Osteoblast (primary cell): Measurements from ENCODE around the gene STAT2. TPM values are rescaled to one million over a fixed set of nuclear protein-coding genes. Genes with fewer than 3 reads are reported as not detected.

Experiments used
- DNase-seq: peaks from one replicate; pipeline ENCODE4 v3.0.0; 2011; ENCODE audit warnings: low spot score, mixed read lengths; ENCODE audit not compliant: insufficient read length; ENCODE audit errors: missing footprints
- H2AFZ ChIP-seq: 2 replicates; pipeline ENCODE4 v1.6.0; 2011; ENCODE audit warnings: mild to moderate bottlenecking, low read length
- H3K27ac ChIP-seq: 2 replicates; pipeline ENCODE4 v1.5.1; 2011; ENCODE audit warnings: mild to moderate bottlenecking, low read depth, low read length, moderate library complexity
- H3K27me3 ChIP-seq: 2 replicates; pipeline ENCODE4 v1.6.0; 2012; ENCODE audit warnings: mild to moderate bottlenecking, control low read depth, inconsistent platforms, low read length, moderate library complexity; ENCODE audit not compliant: insufficient read depth
- H3K36me3 ChIP-seq: 2 replicates; pipeline ENCODE4 v1.5.1; 2011; ENCODE audit warnings: mild to moderate bottlenecking, low read length, control low read depth, moderate library complexity; ENCODE audit not compliant: insufficient read depth
- H3K4me1 ChIP-seq: 2 replicates; pipeline ENCODE4 v1.5.1; 2011; ENCODE audit warnings: mild to moderate bottlenecking, low read length, control low read depth, moderate library complexity; ENCODE audit not compliant: insufficient read depth
- H3K4me2 ChIP-seq: 2 replicates; pipeline ENCODE4 v1.6.0; 2011; ENCODE audit warnings: mild to moderate bottlenecking, low read length; ENCODE audit not compliant: insufficient read depth
- H3K4me3 ChIP-seq: fragments of 200-600 bp; sonication (generic); 3 replicates; pipeline ENCODE4 v1.5.1; 2012; ENCODE audit warnings: mild to moderate bottlenecking, low read length, inconsistent platforms; ENCODE audit not compliant: insufficient read depth
- H3K79me2 ChIP-seq: 2 replicates; pipeline ENCODE4 v1.6.0; 2012; ENCODE audit warnings: mild to moderate bottlenecking, low read length, control low read depth, inconsistent platforms; ENCODE audit not compliant: insufficient read depth
- H3K9me3 ChIP-seq: 2 replicates; pipeline ENCODE4 v1.5.1; 2011; ENCODE audit warnings: low read depth, low read length, control low read depth
- H4K20me1 ChIP-seq: 2 replicates; pipeline ENCODE4 v1.6.0; 2012; ENCODE audit warnings: mild to moderate bottlenecking, low read length, control low read depth; ENCODE audit not compliant: insufficient read depth
- CTCF ChIP-seq: IDR thresholded peaks from 2 replicates; pipeline ENCODE4 v1.5.1; 2011; ENCODE audit warnings: mild to moderate bottlenecking, low read depth, low read length, moderate library complexity; ENCODE audit errors: extremely low read depth
- total RNA-seq: library from RNA; depleted of rRNA; stranded (reverse); fragments of >200 nt; gene quantifications from 2 replicates; pipeline ENCODE4 v1.2.3, GENCODE V29; 2012

STAT2 gene
- total RNA-seq, 1 donor, result 652 TPM

DNA sequence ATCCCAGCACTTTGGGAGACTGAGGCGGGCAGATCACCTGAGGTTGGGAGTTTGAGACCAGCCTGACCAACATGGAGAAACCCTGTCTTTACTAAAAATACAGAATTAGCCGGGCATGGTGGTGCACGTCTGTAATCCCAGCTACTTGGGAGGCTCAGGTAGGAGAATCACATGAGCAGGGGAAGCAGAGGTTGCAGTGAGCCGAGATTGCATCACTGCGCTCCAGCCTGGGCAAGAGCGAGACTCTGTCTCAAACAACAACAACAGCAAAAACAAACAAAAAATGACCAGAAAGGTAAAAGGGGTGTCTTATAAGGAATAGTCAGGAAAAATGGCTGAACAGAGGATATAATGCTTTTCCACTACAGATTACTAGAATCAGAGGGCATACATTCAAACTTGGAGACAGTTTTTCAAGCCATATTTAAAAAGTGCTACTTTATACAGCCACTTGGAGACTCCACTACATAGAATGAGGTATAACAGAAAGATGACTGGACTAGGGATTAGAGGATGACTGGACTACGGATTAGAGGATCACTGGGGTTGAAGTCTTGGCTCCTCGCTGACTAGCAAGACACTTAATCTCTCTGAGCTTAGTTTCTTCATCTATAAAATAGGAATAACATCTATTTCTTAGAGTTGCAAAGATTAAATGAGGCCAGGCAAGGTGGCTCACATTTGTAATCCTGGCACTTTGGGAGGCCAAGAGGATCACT is 54.9 kb downstream of the STAT2 start:
- no peak for TF ChIP-seq CTCF
- Histone ChIP-seq H4K20me1 (no peaks in the 10 kb centered on the region), H3K27me3 (no peaks in the 10 kb centered on the region), H3K4me3 (no peak overlapping the region), H2AFZ (no peak overlapping the region), H3K4me1 (peaks cover 9% of the 10 kb centered on the region), H3K27ac (no peak overlapping the region), H3K4me2 (no peak overlapping the region), H3K9me3 (no peaks in the 10 kb centered on the region), H3K36me3 (peaks cover 37% of the 10 kb centered on the region), H3K79me2 (no peaks in the 10 kb centered on the region)
- DNase-seq, result no peak

DNA sequence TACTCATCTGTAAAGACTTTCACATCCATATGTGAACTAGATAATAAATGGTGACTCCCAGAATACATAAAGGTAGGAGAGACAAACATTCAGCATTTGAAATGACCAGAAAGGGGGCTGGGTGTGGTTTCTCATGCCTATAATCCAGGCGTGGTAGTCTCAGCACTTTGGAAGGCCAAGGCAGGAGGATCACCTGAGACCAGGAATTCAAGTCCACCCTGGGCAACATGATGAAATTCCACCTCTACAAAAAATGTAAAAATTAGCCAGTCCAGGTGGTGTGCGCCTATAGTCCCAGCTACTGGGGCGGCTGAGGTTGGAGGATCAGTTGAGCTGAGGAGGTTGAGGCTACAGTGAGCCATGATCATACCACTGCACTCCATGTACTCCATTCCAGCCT is 55.6 kb downstream of the STAT2 start:
- Histone ChIP-seq H3K9me3 (no peaks in the 10 kb centered on the region), H3K4me2 (no peak overlapping the region), H2AFZ (no peak overlapping the region), H3K36me3 (peaks cover 32% of the 10 kb centered on the region), H3K27me3 (no peaks in the 10 kb centered on the region), H4K20me1 (peaks cover 4% of the 10 kb centered on the region), H3K4me1 (peaks cover 10% of the 10 kb centered on the region), H3K79me2 (peaks cover 7% of the 10 kb centered on the region), H3K27ac (no peak overlapping the region), H3K4me3 (no peak overlapping the region)
- no peak for DNase-seq
- no peak for TF ChIP-seq CTCF

DNA sequence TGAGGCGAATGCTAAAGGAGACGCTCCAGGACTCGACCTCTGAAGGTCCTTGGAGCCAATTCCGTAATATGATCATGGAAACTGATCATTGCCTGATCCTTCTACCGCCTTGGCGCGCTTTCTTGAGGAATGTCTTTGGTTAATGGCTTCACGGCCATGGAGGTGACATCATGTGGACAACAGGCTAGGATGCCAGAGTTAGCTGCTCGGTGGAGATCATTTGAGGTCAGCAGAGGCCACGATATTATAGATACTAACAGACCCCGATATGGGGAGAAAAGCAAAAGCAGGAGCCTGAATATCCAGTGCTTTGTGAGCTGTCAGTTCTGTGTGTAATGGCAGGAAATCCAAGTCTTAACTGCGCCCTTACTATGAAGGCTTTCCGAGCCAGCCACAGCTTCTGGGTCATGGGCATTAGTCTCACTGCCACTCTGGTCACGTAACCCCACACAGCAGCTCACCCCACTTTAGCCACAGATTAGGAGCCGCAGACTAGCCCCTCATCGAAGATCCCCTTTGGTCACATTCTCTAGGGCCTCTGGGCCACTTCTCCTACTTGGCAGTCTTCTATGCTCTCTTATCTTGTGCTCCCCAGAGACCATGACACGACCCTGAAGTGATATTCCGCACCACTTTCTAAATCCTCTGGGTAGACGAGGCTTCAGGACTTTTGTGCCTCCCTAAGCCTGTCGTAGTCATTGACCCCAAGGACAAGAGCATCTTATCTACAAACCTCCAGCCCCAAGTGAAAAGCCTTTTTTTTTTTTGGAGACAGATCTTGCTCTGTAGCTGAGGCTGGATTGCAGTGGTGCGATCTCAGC is 59.1 kb downstream of the STAT2 start:
- Histone ChIP-seq H3K9me3 (no peaks in the 10 kb centered on the region), H3K27me3 (no peaks in the 10 kb centered on the region), H2AFZ (peak overlapping the region; percentile 96), H3K79me2 (peaks cover 41% of the 10 kb centered on the region), H3K4me2 (peak overlapping the region; percentile 100), H3K4me1 (peaks cover 22% of the 10 kb centered on the region), H3K27ac (peak overlapping the region; percentile 89), H4K20me1 (peaks cover 16% of the 10 kb centered on the region), H3K36me3 (peaks cover 12% of the 10 kb centered on the region), H3K4me3 (peak overlapping the region; percentile 99)
- no peak for DNase-seq
- no peak for TF ChIP-seq CTCF
